ENCODE results near the gene MED22.

Gene MED22

DNA sequence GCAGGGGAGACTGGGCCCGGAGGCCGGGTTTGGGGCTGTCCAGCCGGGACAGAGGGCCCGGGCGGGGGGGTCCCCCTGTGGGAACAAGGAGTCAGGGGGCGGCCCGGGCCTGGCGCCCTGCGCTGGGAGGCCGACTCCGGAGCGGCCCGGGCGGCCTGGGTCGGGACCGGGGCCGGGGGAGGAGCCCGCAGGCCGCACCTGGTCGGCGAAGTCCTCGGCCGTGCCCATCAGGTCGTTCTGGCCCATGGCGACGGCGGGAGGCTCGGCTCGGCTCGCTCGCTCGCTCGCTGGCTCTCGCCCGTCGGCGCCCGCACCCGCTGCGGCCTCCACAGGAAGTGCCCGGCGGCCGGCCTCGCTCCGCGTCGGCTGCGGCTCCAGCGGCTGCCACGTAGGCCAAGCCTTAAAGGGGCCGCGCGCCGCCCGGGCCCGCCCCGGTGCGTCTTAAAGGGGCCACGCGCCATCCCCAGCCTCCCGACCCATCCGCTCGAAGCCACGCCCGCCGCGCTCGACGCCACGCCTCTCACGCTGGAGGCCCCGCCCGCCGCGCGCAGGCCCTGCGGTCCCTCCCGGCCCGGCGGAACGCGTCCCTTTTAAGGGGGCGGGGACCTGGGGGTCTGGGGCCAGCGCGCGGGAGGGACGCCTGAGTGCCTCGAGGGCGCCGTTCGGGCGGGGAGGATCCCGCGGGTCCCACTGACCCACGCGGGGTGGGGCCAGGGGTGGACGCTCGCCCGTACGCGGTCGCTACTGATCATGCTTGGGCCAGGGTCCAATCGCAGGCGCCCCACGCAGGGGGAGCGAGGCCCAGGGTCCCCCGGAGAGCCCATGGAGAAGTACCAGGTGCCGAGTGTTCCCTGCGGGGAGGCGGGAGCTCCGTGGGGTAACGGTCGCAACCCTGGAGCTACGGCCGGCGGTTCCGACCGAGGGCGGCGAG, 28.1 kb upstream of the MED22 start, which contains the start of the genes STKLD1 and SURF4:
TSS of gene STKLD1 (plus strand) at position 643 of the 931 bp plus-strand sequence. CDS start at position 751, 108 bp downstream.
TSS of gene SURF4 (minus strand) at position 337 of the 931 bp plus-strand sequence. CDS start at position 246, 91 bp downstream.
- no peaks in the 10 kb centered on the region for H3K9me3 ChIP-seq (ENCODE audit: control insufficient read depth, low read length)
- peaks cover 10% of the 10 kb centered on the region for H3K36me3 ChIP-seq (ENCODE audit: control insufficient read depth, insufficient read depth, low read length, severe bottlenecking)
- peak; percentile 99 for DNase-seq (ENCODE audit: low read depth)
- peak within 1 kb of the TSS; percentile 99 for H3K9ac ChIP-seq (ENCODE audit: low read length)
- peak within 1 kb of the TSS; percentile 96 for H3K4me3 ChIP-seq (ENCODE audit: low read length)
- no peaks in the 10 kb centered on the region for H3K27me3 ChIP-seq (replicated peaks; ENCODE audit: control insufficient read depth, insufficient read depth, low read length)
- peaks cover 55% of the 10 kb centered on the region for H3K4me1 ChIP-seq (ENCODE audit: control insufficient read depth, insufficient read depth, low read length)

DNA sequence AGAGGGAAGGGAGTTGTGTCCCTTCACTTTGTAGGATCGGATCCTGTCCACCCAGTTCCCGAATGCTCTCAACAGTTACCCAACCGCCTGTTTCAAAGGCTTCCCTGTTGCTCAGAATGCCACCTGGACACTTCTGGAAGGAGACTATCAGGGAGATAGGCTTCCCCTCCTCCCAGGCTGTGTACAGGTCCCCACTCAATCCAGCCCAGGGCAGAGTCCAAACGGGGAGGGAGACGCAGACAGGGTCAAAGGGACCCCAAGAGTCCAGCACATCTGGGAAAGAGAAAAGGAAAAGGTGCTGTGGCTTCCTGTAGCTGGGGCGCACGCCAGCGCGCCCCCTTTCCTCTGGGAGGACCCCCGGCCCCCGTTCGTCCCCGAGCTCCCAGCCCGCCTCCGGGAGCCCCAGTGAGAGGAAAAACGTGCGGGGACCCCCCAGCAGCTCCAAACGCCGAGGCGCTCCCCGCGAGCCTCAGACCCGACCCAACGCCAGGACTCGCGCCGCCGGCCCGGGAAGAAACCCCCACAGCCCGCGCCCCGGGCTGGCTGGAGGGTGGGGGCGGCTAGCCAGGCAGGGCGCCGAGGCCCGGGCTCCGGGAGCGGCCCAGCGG, 27.3 kb upstream of the MED22 start:
- Histone ChIP-seq H3K4me1 (ENCODE audit: control insufficient read depth, insufficient read depth, low read length) (peaks cover 62% of the 10 kb centered on the region), H3K9ac (ENCODE audit: low read length) (peak overlapping the region; percentile 99), H3K4me3 (ENCODE audit: low read length) (peak overlapping the region; percentile 96), H3K36me3 (ENCODE audit: control insufficient read depth, insufficient read depth, low read length, severe bottlenecking) (peaks cover 18% of the 10 kb centered on the region), H3K9me3 (ENCODE audit: control insufficient read depth, low read length) (no peaks in the 10 kb centered on the region), H3K27me3 (replicated peaks; ENCODE audit: control insufficient read depth, insufficient read depth, low read length) (no peaks in the 10 kb centered on the region)
- DNase-seq (ENCODE audit: low read depth): peak; percentile 71

DNA sequence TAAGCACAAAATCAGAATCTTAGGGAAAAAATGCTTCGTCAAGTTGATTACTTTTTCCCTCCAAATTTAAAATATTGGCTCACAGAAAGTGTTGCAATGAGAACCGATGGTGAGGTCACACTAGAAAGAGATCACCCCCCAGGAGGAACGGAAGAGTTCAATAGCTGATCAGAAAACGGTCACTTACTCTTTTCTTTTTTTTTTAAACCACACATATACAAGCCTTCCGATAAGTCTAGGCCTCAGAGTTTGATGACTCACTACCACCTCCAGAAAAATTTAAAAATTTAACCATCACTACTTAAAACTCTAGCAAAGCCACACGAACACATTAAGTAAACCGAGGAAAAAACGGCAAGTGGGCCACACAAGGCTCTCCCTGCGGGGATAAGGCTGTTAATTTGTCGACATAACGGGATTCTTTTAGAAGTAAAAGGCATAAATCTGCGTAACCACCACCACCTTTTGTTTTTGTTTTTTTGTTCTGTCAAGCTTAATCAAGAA, 26.7 kb upstream of the MED22 start:
- Histone ChIP-seq H3K4me3 (ENCODE audit: low read length) (peak overlapping the region; percentile 96), H3K4me1 (ENCODE audit: control insufficient read depth, insufficient read depth, low read length) (peaks cover 68% of the 10 kb centered on the region), H3K9ac (ENCODE audit: low read length) (peak overlapping the region; percentile 99), H3K9me3 (ENCODE audit: control insufficient read depth, low read length) (no peaks in the 10 kb centered on the region), H3K36me3 (ENCODE audit: control insufficient read depth, insufficient read depth, low read length, severe bottlenecking) (peaks cover 23% of the 10 kb centered on the region), H3K27me3 (replicated peaks; ENCODE audit: control insufficient read depth, insufficient read depth, low read length) (no peaks in the 10 kb centered on the region)
- peak; percentile 68 for DNase-seq (ENCODE audit: low read depth)

DNA sequence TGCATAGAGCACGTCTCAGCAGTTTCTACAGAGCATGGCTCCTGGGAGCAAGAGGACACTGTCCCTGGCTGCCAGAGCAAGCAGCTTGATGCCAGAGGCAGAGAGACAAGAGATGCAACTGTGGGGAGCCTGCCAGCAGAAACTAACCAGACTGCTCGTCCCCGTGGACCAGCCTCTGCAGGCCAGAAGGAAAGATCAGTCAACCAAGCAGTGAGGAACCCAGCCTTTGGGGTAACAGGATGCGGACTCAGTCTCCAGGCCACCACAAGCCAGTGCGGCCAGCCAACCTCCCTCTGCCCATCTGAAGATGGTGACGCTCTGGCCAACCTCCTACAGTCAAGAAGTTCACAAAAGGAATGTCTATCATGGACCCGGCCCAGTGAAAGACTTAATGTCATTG, 24.2 kb upstream of the MED22 start:
- peaks cover 32% of the 10 kb centered on the region for H3K36me3 ChIP-seq (ENCODE audit: control insufficient read depth, insufficient read depth, low read length, severe bottlenecking)
- DNase-seq (ENCODE audit: low read depth): no peak
- peak overlapping the region; percentile 43 for H3K9ac ChIP-seq (ENCODE audit: low read length)
- H3K4me3 ChIP-seq (ENCODE audit: low read length): peak overlapping the region; percentile 20
- H3K9me3 ChIP-seq (ENCODE audit: control insufficient read depth, low read length): no peaks in the 10 kb centered on the region
- no peaks in the 10 kb centered on the region for H3K27me3 ChIP-seq (replicated peaks; ENCODE audit: control insufficient read depth, insufficient read depth, low read length)
- H3K4me1 ChIP-seq (ENCODE audit: control insufficient read depth, insufficient read depth, low read length): peaks cover 76% of the 10 kb centered on the region

DNA sequence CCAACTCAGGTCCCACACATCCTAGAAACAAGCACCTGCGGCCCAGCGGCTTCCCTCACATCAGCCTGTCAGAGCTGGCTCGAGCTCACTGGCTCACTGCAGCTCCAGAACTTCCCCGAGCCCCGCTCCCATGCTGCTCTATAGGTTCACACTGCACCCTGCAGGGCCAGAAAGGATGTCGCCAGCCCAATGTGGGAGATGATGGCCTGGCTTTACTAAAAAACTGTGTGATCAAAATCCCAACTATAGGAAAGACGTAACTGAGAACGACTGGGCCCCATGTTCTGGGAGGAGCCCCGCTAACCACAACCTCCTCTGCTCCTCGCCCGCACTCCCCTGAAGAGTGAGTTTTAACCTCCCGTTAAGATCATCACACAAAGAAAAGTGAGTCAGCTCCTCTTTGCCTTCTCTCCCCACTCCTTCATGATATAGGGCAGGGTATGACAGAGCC, 23.4 kb upstream of the MED22 start:
- H3K9me3 ChIP-seq (ENCODE audit: control insufficient read depth, low read length): no peaks in the 10 kb centered on the region
- no peaks in the 10 kb centered on the region for H3K27me3 ChIP-seq (replicated peaks; ENCODE audit: control insufficient read depth, insufficient read depth, low read length)
- H3K4me3 ChIP-seq (ENCODE audit: low read length): peak overlapping the region; percentile 20
- no peak for DNase-seq (ENCODE audit: low read depth)
- peak overlapping the region; percentile 53 for H3K9ac ChIP-seq (ENCODE audit: low read length)
- H3K36me3 ChIP-seq (ENCODE audit: control insufficient read depth, insufficient read depth, low read length, severe bottlenecking): peaks cover 41% of the 10 kb centered on the region
- peaks cover 69% of the 10 kb centered on the region for H3K4me1 ChIP-seq (ENCODE audit: control insufficient read depth, insufficient read depth, low read length)

DNA sequence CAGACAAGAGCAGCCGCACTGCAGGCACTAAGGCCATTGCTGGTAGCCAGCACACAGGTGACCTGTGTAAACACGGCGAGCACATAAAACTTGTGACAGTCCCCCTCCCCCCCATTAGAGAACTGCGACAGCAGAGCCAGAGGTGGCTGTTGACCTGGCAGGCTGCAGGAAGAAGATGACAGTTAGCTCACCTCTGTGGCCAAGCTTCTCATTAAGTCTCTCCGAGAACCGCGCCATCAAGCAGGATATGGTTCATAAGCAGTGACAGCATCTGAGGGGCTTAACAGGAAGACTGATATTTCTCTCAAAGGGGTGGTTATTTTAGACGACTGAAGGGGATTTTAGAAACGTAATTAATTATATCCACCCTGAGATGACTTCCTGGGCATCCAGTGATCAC, 22.8 kb upstream of the MED22 start:
- H3K36me3 ChIP-seq (ENCODE audit: control insufficient read depth, insufficient read depth, low read length, severe bottlenecking): peaks cover 47% of the 10 kb centered on the region
- H3K9ac ChIP-seq (ENCODE audit: low read length): no peak overlapping the region
- H3K9me3 ChIP-seq (ENCODE audit: control insufficient read depth, low read length): no peaks in the 10 kb centered on the region
- DNase-seq (ENCODE audit: low read depth): no peak
- peaks cover 69% of the 10 kb centered on the region for H3K4me1 ChIP-seq (ENCODE audit: control insufficient read depth, insufficient read depth, low read length)
- no peaks in the 10 kb centered on the region for H3K27me3 ChIP-seq (replicated peaks; ENCODE audit: control insufficient read depth, insufficient read depth, low read length)
- H3K4me3 ChIP-seq (ENCODE audit: low read length): no peak overlapping the region

DNA sequence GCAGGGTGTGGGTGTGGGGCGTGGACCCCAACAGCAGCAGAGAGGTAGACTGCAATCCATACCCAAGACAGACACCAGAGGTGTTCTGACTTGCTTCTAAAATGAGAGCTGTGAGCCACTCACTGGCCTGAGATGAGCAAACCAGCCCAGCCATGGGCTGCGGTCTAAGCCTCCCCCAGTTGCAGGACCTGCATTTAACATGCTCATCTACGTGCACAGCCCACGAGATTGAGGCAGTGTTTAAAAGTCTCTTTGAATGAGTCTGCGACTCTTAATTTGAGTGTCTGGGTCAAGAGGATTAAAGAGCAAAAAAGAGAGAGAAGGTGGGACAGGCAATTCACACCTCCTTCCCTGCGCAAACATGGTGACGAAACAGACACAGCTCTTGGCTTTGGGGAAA, 22.0 kb upstream of the MED22 start:
- Histone ChIP-seq H3K36me3 (ENCODE audit: control insufficient read depth, insufficient read depth, low read length, severe bottlenecking) (peaks cover 54% of the 10 kb centered on the region), H3K9ac (ENCODE audit: low read length) (no peak overlapping the region)

DNA sequence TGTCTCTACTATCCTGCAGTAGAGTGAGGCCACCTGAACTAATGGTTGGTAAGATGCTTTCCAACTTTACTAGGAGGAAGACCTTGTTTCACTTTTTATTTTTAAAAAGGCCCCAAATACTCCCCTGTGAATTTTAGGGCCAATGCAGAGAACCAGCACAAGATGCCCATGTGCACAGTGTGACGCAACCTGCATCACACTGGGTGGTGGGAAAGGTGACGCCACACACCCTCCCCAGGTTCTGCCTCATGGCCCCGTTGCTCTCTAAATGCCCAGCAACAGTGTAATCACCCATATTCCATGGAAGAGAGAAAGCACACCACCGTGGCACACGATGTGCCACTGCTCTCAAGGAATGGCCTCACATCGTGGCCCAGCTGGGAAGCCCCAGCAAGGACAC, 21.5 kb upstream of the MED22 start:
- no peak for DNase-seq (ENCODE audit: low read depth)
- Histone ChIP-seq H3K36me3 (ENCODE audit: control insufficient read depth, insufficient read depth, low read length, severe bottlenecking) (peaks cover 57% of the 10 kb centered on the region), H3K9ac (ENCODE audit: low read length) (no peak overlapping the region), H3K4me1 (ENCODE audit: control insufficient read depth, insufficient read depth, low read length) (peaks cover 69% of the 10 kb centered on the region), H3K9me3 (ENCODE audit: control insufficient read depth, low read length) (no peaks in the 10 kb centered on the region), H3K4me3 (ENCODE audit: low read length) (no peak overlapping the region), H3K27me3 (replicated peaks; ENCODE audit: control insufficient read depth, insufficient read depth, low read length) (no peaks in the 10 kb centered on the region)

More for the DNA sequence above, 22.0 kb upstream of the MED22 start:
- Histone ChIP-seq H3K9me3 (ENCODE audit: control insufficient read depth, low read length) (no peaks in the 10 kb centered on the region), H3K27me3 (replicated peaks; ENCODE audit: control insufficient read depth, insufficient read depth, low read length) (no peaks in the 10 kb centered on the region), H3K4me1 (ENCODE audit: control insufficient read depth, insufficient read depth, low read length) (peaks cover 69% of the 10 kb centered on the region), H3K4me3 (ENCODE audit: low read length) (no peak overlapping the region)
- DNase-seq (ENCODE audit: low read depth): no peak

DNA sequence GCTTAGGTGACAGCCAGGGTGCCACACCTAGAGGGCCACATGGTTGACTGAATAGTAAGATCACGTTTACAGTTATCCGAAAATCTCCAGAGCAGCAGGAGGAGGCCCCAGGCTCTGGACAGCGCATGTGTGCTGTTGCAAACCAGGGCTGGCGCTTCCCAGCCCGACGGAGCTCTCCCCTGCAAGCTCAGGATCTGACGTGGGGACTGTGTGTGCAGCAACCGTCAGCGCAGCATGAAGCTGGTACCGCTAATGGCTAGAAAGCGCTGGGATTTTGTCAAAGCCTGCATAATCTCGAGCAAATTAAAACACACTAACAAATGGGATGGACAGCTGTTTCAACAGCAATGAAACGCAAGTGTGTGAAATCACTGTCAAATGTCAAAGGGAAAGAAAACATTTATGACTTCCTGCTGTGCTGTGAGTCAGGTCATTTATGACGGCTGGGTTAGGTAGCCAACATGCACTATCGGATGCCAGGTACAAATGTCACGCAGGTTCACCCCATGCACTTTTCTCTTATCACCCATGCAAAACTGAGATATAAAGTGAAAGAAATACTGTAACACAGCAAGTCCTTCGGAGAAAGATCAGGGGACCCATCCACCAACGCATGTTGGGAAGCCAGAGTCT, 20.4 kb upstream of the MED22 start:
- DNase-seq (ENCODE audit: low read depth): no peak
- Histone ChIP-seq H3K9me3 (ENCODE audit: control insufficient read depth, low read length) (no peaks in the 10 kb centered on the region), H3K4me3 (ENCODE audit: low read length) (peak overlapping the region; percentile 16), H3K9ac (ENCODE audit: low read length) (peak overlapping the region; percentile 11), H3K4me1 (ENCODE audit: control insufficient read depth, insufficient read depth, low read length) (peaks cover 60% of the 10 kb centered on the region), H3K36me3 (ENCODE audit: control insufficient read depth, insufficient read depth, low read length, severe bottlenecking) (peaks cover 66% of the 10 kb centered on the region), H3K27me3 (replicated peaks; ENCODE audit: control insufficient read depth, insufficient read depth, low read length) (no peaks in the 10 kb centered on the region)

DNA sequence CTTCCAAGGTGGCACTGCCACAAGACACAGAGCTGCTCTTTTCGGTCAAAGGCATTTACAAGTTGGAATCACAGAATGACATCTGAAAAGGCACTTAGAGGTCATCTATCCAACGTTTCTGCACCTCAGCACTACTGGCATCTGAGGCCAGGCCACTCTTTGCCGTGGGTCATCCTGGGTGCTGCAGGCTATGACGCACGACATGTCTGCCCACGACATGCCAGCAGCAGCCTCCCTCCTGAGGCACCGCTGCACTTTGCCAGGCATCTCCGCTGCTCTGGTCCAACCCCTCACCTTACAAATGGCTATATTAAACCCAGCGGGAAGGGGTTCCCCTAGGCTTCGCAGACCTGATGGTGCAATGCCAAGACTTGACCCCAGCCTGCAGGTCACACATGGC, 19.8 kb upstream of the MED22 start:
- Histone ChIP-seq H3K36me3 (ENCODE audit: control insufficient read depth, insufficient read depth, low read length, severe bottlenecking) (peaks cover 68% of the 10 kb centered on the region), H3K4me3 (ENCODE audit: low read length) (peak overlapping the region; percentile 16), H3K9ac (ENCODE audit: low read length) (peak overlapping the region; percentile 11), H3K9me3 (ENCODE audit: control insufficient read depth, low read length) (no peaks in the 10 kb centered on the region), H3K27me3 (replicated peaks; ENCODE audit: control insufficient read depth, insufficient read depth, low read length) (no peaks in the 10 kb centered on the region), H3K4me1 (ENCODE audit: control insufficient read depth, insufficient read depth, low read length) (peaks cover 57% of the 10 kb centered on the region)
- no peak for DNase-seq (ENCODE audit: low read depth)

DNA sequence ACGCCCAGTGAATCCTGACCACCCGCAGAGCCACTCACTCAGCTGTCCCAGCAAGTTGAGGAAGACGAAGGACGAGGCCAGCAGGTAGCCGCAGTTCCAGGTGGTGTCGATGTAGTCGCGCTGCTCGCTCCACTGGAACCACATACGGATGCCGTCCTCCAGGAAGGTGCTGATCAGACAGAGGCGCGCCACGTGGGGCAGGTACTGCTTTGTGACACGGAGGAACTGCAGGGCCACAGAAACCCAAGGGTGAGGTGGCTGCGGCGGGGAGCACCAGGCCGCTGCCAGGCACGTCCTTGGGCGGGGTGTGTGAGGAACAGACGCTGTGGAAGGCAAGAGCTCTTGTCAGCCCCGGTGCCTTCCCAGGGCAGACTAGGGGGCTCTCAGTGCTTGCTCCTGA, 19.3 kb upstream of the MED22 start:
- Histone ChIP-seq H3K4me1 (ENCODE audit: control insufficient read depth, insufficient read depth, low read length) (peaks cover 56% of the 10 kb centered on the region), H3K9me3 (ENCODE audit: control insufficient read depth, low read length) (no peaks in the 10 kb centered on the region), H3K9ac (ENCODE audit: low read length) (peak overlapping the region; percentile 11), H3K4me3 (ENCODE audit: low read length) (no peak overlapping the region), H3K27me3 (replicated peaks; ENCODE audit: control insufficient read depth, insufficient read depth, low read length) (no peaks in the 10 kb centered on the region), H3K36me3 (ENCODE audit: control insufficient read depth, insufficient read depth, low read length, severe bottlenecking) (peaks cover 68% of the 10 kb centered on the region)
- no peak for DNase-seq (ENCODE audit: low read depth)

All from adipocyte (in vitro differentiated cells).